ENCODE results near the gene CEACAM18. TPM values are rescaled to one million over a fixed set of nuclear protein-coding genes. Genes with fewer than 3 reads are reported as not detected.

The CEACAM18 gene
- total RNA-seq, 2 experiments from 2014 or later = not detected

GRCh38 chr19:51531349-51532315 lies 53.3 kb downstream of the CEACAM18 start, which contains the start of gene SIGLEC6:
TSS of gene SIGLEC6 (minus strand) at chr19:51531670. CDS start at chr19:51531648, 22 bp downstream.
- peak; percentile 45 for DNase-seq
- H3K27me3 Mint-ChIP-seq = peaks cover 68% of the 10 kb centered on the region
- ATAC-seq = peak; percentile 45
- no peak within 1 kb of the TSS for H3K27ac Mint-ChIP-seq
- CTCF ChIA-PET = interaction anchor here (1.1 kb wide), 1 partner anchor 58 kb away, joined by 4 read pairs; no protein-coding TSS in a partner anchor
- H3K36me3 Mint-ChIP-seq = no peaks in the 10 kb centered on the region
- no peaks in the 10 kb centered on the region for H3K9me3 Mint-ChIP-seq (ENCODE audit: low read depth)
- H3K4me3 Mint-ChIP-seq = no peak within 1 kb of the TSS
- H3K4me1 Mint-ChIP-seq = no peaks in the 10 kb centered on the region

DNA sequence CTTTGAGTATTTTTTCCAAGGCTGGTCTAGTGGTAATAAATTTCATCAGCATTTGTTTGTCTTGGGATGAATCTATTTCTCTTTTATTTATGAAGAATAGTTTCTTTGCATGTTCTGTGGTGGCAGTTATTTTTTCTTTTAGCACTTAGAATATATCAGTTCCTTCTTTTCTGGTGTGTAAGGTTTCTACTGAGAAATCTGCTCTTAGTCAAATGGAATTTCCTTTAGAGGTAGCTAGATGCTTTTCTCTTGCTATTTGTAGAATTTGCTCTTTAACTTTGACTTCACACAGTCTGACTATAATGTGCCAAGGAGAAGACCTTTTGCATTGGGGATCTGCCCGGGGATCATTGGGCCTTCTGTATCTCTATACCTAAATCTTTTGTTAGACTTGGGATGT lies 57.2 kb downstream of the CEACAM18 start:
- Mint-ChIP-seq H3K4me1 (no peaks in the 10 kb centered on the region), H3K36me3 (no peaks in the 10 kb centered on the region), H3K27me3 (peaks cover 70% of the 10 kb centered on the region), H3K4me3 (no peak overlapping the region), H3K9me3 (ENCODE audit: low read depth) (no peaks in the 10 kb centered on the region), H3K27ac (no peak overlapping the region)
- ATAC-seq (no peak), DNase-seq (no peak)
- CTCF ChIA-PET = no interaction called here

GRCh38 chr19:51539821-51540366 lies 61.6 kb downstream of the CEACAM18 start:
- peaks cover 52% of the 10 kb centered on the region for H3K27me3 Mint-ChIP-seq
- no peaks in the 10 kb centered on the region for H3K36me3 Mint-ChIP-seq
- H3K9me3 Mint-ChIP-seq (ENCODE audit: low read depth) = no peaks in the 10 kb centered on the region
- CTCF ChIA-PET = no interaction called here
- ATAC-seq (no peak), DNase-seq (no peak)
- H3K27ac Mint-ChIP-seq = no peak overlapping the region
- no peaks in the 10 kb centered on the region for H3K4me1 Mint-ChIP-seq
- no peak overlapping the region for H3K4me3 Mint-ChIP-seq

Other genes with a start within 250 kb of the CEACAM18 start
- not detected for gene SIGLECL1, start 227.5 kb upstream of the CEACAM18 start, total RNA-seq
- gene IGLON5, start 166.9 kb upstream of the CEACAM18 start, total RNA-seq = under 1 TPM; 0.18 to 0.23 TPM
- 1 to 10 TPM; 1.8 to 2.2 TPM for gene VSIG10L, start 136.4 kb upstream of the CEACAM18 start, total RNA-seq
- gene ETFB, start 112.2 kb upstream of the CEACAM18 start, total RNA-seq = 100 to 1,000 TPM; 121 to 123 TPM
- gene CLDND2, start 109.5 kb upstream of the CEACAM18 start, total RNA-seq = 10 to 100 TPM; 19.1 to 27.8 TPM
- gene NKG7, start 105.9 kb upstream of the CEACAM18 start, total RNA-seq = 1,000 to 10,000 TPM in 1 of 2 experiments, 100 to 1,000 TPM in 1; 852 to 1,014 TPM
- gene LIM2, start 90.6 kb upstream of the CEACAM18 start, total RNA-seq = under 1 TPM in 1 of 2 experiments, not detected in 1; 0.23 TPM
- not detected for gene C19orf84, start 87.9 kb upstream of the CEACAM18 start, total RNA-seq
- 1 to 10 TPM; 1.4 to 2.1 TPM for gene SIGLEC10, start 60.9 kb upstream of the CEACAM18 start, total RNA-seq
- gene SIGLEC8, start 20.1 kb upstream of the CEACAM18 start, total RNA-seq = not detected
- gene SIGLEC12, start 23.3 kb downstream of the CEACAM18 start, total RNA-seq = 1 to 10 TPM in 1 of 2 experiments, under 1 TPM in 1; 0.98 to 3.9 TPM
- not detected for gene SIGLEC6, start 53.1 kb downstream of the CEACAM18 start, total RNA-seq
- gene ZNF175, start 92.7 kb downstream of the CEACAM18 start, total RNA-seq = 10 to 100 TPM in 1 of 2 experiments, 1 to 10 TPM in 1; 8.3 to 10.1 TPM
- gene SIGLEC5, start 151.9 kb downstream of the CEACAM18 start, total RNA-seq = not detected
- under 1 TPM in 1 of 2 experiments, not detected in 1; 0.91 TPM for gene SIGLEC14, start 168.3 kb downstream of the CEACAM18 start, total RNA-seq
- 1 to 10 TPM; 2.3 to 2.6 TPM for gene SPACA6, start 214.8 kb downstream of the CEACAM18 start, total RNA-seq
- gene HAS1, start 245.5 kb downstream of the CEACAM18 start, total RNA-seq = not detected